Measurements from ENCODE around the gene CYREN.
"Not testable (repeated sequence)": the region's sequence is repeated elsewhere in the genome, so short reads cannot be mapped to it uniquely, and the experiment has no call there.

DNA sequence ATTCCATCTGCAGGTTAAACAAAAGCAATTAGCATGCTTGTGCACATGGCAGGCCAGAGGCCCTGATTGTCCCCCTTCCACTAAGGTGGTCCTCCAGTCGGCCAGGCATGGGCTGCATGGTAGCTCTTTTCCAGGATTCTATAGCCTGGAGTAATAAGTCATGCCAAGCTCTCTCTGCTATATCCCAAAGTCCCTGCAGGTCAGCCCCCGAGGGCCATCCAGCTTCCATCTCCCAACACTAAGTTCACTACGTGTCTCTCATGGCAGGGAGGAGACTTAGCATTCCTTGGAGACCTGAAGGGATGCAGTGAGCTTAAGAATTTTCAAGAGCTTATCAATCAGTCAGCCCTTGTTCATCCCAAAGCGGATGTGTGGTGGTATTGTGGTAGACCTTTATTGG is 3.4 kb upstream of the CYREN start:
- not testable (repeated sequence) for TF ChIP-seq CTCF (IDR thresholded peaks at IDR 0.05); POLR2AphosphoS5 (IDR thresholded peaks at IDR 0.05; ENCODE audit: low read depth, low read length); TCF7L2 (IDR thresholded peaks at IDR 0.05; ENCODE audit: low read depth, low read length)
- TF ChIP-seq, protein P1, sequence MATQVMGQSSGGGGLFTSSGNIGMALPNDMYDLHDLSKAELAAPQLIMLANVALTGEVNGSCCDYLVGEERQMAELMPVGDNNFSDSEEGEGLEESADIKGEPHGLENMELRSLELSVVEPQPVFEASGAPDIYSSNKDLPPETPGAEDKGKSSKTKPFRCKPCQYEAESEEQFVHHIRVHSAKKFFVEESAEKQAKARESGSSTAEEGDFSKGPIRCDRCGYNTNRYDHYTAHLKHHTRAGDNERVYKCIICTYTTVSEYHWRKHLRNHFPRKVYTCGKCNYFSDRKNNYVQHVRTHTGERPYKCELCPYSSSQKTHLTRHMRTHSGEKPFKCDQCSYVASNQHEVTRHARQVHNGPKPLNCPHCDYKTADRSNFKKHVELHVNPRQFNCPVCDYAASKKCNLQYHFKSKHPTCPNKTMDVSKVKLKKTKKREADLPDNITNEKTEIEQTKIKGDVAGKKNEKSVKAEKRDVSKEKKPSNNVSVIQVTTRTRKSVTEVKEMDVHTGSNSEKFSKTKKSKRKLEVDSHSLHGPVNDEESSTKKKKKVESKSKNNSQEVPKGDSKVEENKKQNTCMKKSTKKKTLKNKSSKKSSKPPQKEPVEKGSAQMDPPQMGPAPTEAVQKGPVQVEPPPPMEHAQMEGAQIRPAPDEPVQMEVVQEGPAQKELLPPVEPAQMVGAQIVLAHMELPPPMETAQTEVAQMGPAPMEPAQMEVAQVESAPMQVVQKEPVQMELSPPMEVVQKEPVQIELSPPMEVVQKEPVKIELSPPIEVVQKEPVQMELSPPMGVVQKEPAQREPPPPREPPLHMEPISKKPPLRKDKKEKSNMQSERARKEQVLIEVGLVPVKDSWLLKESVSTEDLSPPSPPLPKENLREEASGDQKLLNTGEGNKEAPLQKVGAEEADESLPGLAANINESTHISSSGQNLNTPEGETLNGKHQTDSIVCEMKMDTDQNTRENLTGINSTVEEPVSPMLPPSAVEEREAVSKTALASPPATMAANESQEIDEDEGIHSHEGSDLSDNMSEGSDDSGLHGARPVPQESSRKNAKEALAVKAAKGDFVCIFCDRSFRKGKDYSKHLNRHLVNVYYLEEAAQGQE (IDR thresholded peaks at IDR 0.05; ENCODE audit: insufficient read depth in 1 of 2, low read depth in 2 of 2, low read length in 1 of 2) = not testable (repeated sequence)

Measured in Panc1 (cell line).